ENCODE measurements around the gene LANCL2. TPM values are rescaled to one million over a fixed set of nuclear protein-coding genes. Genes with fewer than 3 reads are reported as not detected.
A peak's percentile ranks its signal among the peaks of the same experiment; 100 is the strongest.

The LANCL2 gene
- total and polyA plus RNA-seq, 2 of the 4 experiments (the other 2 are of a cell fraction) = 11.7 to 17.9 TPM

DNA sequence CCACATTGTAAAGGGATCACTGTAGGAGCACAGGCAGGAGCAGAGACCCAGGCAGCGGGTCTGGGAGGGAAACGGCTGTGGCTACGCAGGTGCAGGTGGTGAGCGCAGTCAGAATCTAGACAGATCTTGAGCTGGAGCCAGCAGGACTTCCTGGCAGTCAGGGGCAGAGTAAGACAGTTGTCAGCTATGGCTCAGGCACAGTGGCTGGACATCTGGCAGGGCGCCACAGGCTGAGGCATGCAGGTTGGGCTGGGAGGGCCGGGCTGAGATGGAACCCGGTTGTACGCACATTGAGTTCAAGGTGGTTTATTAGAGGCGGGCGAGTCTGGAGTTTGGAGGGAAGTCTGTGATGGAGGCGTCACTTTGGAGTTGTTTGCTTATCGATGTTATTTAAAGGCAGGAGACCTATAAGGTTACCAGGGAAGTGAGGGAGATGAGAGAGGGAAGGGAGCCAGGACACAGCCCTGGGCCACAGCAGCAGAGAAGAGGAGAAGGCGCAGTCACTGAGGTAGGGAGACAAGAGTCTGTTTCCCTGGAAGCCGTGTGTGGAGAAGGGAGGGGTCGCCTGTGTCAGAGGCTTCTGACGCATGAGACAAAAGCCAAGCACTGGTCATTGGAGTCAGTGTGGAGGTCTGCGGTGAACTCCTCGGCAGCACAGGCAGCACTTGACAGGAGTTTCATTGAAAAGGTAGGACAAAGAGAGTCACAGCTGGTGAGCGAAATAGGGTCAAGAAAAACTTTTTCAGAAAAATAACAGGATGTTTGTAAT is 73.8 kb downstream of the LANCL2 start:
- dilution Hi-C loops (cut with HindIII; ENCODE audit: low sequenced_read_pairs, unreplicated experiment) (no loop called here), in situ Hi-C loops (cut with MboI; ENCODE audit: low sequenced_read_pairs) (loop anchor here (5.0 to 25.0 kb wide), 2 partner anchors 153 to 523 kb away; partner anchors contain the start of genes MRPS17 and NIPSNAP2), intact Hi-C loops (cut with micrococcal nuclease) (no loop called here)
- no peak overlapping the region for H4K8ac ChIP-seq (ENCODE audit: low read depth in 2 of 2, low read length in 2 of 2)
- H3K4me3 ChIP-seq (ENCODE audit: insufficient read depth, low read depth, low read length) = no peak overlapping the region
- no peak for ATAC-seq (ENCODE audit: low read depth)
- no peaks in the 10 kb centered on the region for H3K9me3 ChIP-seq (ENCODE audit: control insufficient read depth, insufficient read depth, low read length)
- no peak overlapping the region for H3K14ac ChIP-seq (replicated peaks; ENCODE audit: low read depth, low read length)
- H2BK20ac ChIP-seq (ENCODE audit: low read depth, low read length) = no peak overlapping the region
- H3K36me3 ChIP-seq (ENCODE audit: control insufficient read depth, insufficient read depth, low read length) = no peaks in the 10 kb centered on the region
- no peak overlapping the region for H3K4ac ChIP-seq (ENCODE audit: low read depth, low read length)
- no peak overlapping the region for H2AK5ac ChIP-seq (ENCODE audit: low read depth, low read length)
- H3K4me2 ChIP-seq (ENCODE audit: low read depth, low read length) = no peak overlapping the region
- BruUV-seq (replicated peaks) = no TSS peak
- no peak overlapping the region for H3K56ac ChIP-seq (ENCODE audit: extremely low read depth, insufficient read depth, low read length)
- no peaks in the 10 kb centered on the region for H3K79me1 ChIP-seq (ENCODE audit: low read depth in 1 of 2, low read length in 2 of 2)
- WGBS, 2 experiments (ENCODE audit: extremely low coverage in 2 of 2, insufficient read length in 1 of 2) = 63% methylated on average over 15 of the region's 19 CpGs; no CpG with 5 or more reads in 1 of the 2 experiments
- peak overlapping the region; percentile 29 for H2AK9ac ChIP-seq (replicated peaks; ENCODE audit: low read depth, low read length, poor library complexity)
- H3K9me1 ChIP-seq (ENCODE audit: insufficient read depth, low read length) = peaks cover 4% of the 10 kb centered on the region; the same call in 1 of the 2 replicates
- no peak overlapping the region for H4K91ac ChIP-seq (ENCODE audit: insufficient read depth, low read depth, low read length)
- H2BK120ac ChIP-seq (ENCODE audit: low read depth, low read length) = no peak overlapping the region
- H3K4me1 ChIP-seq (ENCODE audit: control insufficient read depth, insufficient read depth, low read length) = peaks cover 11% of the 10 kb centered on the region
- no peak overlapping the region for H3K9ac ChIP-seq (ENCODE audit: low read depth, low read length)
- DNase-seq = peak; percentile 37
- no peak overlapping the region for H4K5ac ChIP-seq (ENCODE audit: low read depth, low read length)
- H3K23ac ChIP-seq (ENCODE audit: low read depth, low read length) = no peak overlapping the region
- no peaks in the 10 kb centered on the region for H4K20me1 ChIP-seq (ENCODE audit: insufficient read depth, low read length)
- H2BK15ac ChIP-seq (ENCODE audit: low read depth, low read length) = no peak overlapping the region
- H3K27ac ChIP-seq (ENCODE audit: insufficient read depth, low read length) = no peak overlapping the region
- H2BK5ac ChIP-seq (ENCODE audit: low read depth, low read length, poor library complexity, severe bottlenecking) = no peak overlapping the region
- no peak overlapping the region for H2AFZ ChIP-seq (replicated peaks; ENCODE audit: low read length, poor library complexity)
- H3K18ac ChIP-seq (ENCODE audit: low read depth, low read length) = no peak overlapping the region
- ChIA-PET CTCF (no interaction called here), POLR2A (ENCODE audit: unreplicated experiment) (no interaction called here)
- H3K27me3 ChIP-seq (ENCODE audit: control insufficient read depth, insufficient read depth, low read length) = no peaks in the 10 kb centered on the region
- TF ChIP-seq, protein P1, sequence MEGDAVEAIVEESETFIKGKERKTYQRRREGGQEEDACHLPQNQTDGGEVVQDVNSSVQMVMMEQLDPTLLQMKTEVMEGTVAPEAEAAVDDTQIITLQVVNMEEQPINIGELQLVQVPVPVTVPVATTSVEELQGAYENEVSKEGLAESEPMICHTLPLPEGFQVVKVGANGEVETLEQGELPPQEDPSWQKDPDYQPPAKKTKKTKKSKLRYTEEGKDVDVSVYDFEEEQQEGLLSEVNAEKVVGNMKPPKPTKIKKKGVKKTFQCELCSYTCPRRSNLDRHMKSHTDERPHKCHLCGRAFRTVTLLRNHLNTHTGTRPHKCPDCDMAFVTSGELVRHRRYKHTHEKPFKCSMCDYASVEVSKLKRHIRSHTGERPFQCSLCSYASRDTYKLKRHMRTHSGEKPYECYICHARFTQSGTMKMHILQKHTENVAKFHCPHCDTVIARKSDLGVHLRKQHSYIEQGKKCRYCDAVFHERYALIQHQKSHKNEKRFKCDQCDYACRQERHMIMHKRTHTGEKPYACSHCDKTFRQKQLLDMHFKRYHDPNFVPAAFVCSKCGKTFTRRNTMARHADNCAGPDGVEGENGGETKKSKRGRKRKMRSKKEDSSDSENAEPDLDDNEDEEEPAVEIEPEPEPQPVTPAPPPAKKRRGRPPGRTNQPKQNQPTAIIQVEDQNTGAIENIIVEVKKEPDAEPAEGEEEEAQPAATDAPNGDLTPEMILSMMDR (conservative IDR thresholded peaks at IDR 0.05; ENCODE audit: low read depth, low read length) = no peak
- no peak for TF ChIP-seq FOS (IDR thresholded peaks at IDR 0.05; ENCODE audit: low read depth, low read length)
- TF ChIP-seq POLR2A (IDR thresholded peaks at IDR 0.05; ENCODE audit: low read depth, low read length) = no peak
- no peak for TF ChIP-seq SMC3 (IDR thresholded peaks at IDR 0.05; ENCODE audit: low read depth, low read length)
- no peak for TF ChIP-seq CEBPB (IDR thresholded peaks at IDR 0.05; ENCODE audit: low read depth, low read length)
- TF ChIP-seq RCOR1 (IDR thresholded peaks at IDR 0.05; ENCODE audit: insufficient replicate concordance, low read length) = no peak
- no peak for TF ChIP-seq CHD1 (IDR thresholded peaks at IDR 0.05; ENCODE audit: low read depth, low read length)
- TF ChIP-seq MAFK (IDR thresholded peaks at IDR 0.05; ENCODE audit: low read depth, low read length) = no peak
- TF ChIP-seq MXI1 (IDR thresholded peaks at IDR 0.05; ENCODE audit: borderline replicate concordance, low read depth, low read length) = no peak
- TF ChIP-seq BHLHE40 (IDR thresholded peaks at IDR 0.05; ENCODE audit: low read depth, low read length) = no peak
- no peak for TF ChIP-seq MAZ (IDR thresholded peaks at IDR 0.05; ENCODE audit: borderline replicate concordance, low read depth, low read length)
- TF ChIP-seq RAD21 (IDR thresholded peaks at IDR 0.05; ENCODE audit: low read length) = no peak
- TF ChIP-seq RFX5 (IDR thresholded peaks at IDR 0.05; ENCODE audit: low read depth, low read length) = no peak
- no peak for TF ChIP-seq NFE2L2 (IDR thresholded peaks at IDR 0.05; ENCODE audit: low read depth, low read length)
- TF ChIP-seq, protein P2, sequence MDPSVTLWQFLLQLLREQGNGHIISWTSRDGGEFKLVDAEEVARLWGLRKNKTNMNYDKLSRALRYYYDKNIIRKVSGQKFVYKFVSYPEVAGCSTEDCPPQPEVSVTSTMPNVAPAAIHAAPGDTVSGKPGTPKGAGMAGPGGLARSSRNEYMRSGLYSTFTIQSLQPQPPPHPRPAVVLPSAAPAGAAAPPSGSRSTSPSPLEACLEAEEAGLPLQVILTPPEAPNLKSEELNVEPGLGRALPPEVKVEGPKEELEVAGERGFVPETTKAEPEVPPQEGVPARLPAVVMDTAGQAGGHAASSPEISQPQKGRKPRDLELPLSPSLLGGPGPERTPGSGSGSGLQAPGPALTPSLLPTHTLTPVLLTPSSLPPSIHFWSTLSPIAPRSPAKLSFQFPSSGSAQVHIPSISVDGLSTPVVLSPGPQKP (IDR thresholded peaks at IDR 0.05; ENCODE audit: borderline replicate concordance, low read depth, low read length) = no peak

Data from IMR-90 (cell line).